Measurements from ENCODE around the gene CEP290. TPM values are rescaled to one million over a fixed set of nuclear protein-coding genes. Genes with fewer than 3 reads are reported as not detected.
"Not testable (repeated sequence)": the region's sequence is repeated elsewhere in the genome, so short reads cannot be mapped to it uniquely, and the experiment has no call there.

Gene CEP290
- polyA plus RNA-seq, 4 donors = 23.5 to 33.6 (median 26.2) TPM

DNA sequence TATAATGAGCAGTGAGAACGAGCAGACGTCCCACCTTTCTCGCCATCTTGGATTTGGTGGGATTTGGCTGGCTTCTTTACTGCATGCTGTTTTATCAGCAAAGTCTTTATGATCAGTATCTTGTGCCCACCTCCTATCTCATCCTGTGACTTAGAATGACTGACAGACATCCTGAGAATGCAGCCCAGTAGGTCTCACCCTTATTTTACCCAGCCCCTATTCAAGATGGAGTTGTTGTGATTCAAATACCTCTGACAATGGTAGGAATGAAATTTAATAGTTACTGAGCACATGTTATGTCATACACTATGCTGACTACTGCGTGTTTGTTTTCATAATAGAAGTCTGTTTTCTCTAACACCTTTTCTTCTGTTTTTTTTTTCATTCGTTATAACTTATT is 2.1 kb upstream of the CEP290 start:
- no peak for DNase-seq (ENCODE audit: low read depth in 4 of 4, low spot score in 3 of 4)

GRCh38 chr12:88142610-88142991 is 713 bp upstream of the CEP290 start:
- DNase-seq (ENCODE audit: low read depth in 4 of 4, low spot score in 3 of 4) = no peak

DNA sequence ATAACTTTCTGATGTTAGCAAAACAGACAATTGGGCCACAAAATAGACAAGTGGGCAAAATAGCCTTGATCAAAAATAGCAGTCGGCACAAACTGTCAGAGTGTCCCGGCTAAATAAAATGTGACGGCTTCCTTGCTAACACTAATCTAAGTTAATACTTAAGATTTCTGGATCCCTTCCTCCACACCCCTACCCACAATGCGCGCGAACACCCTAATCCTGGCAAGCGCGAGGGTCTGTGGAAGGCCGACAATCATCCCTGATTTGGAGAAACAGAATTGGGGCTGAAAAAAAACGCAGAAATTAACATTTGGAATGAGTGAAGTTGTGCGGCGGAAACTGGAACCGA is 489 bp downstream of the CEP290 start:
- no peak for DNase-seq (ENCODE audit: low read depth in 4 of 4, low spot score in 3 of 4)

GRCh38 chr12:88139711-88140110 is 2.2 kb downstream of the CEP290 start:
- DNase-seq (ENCODE audit: low read depth in 4 of 4, low spot score in 3 of 4) = not testable (repeated sequence)

DNA sequence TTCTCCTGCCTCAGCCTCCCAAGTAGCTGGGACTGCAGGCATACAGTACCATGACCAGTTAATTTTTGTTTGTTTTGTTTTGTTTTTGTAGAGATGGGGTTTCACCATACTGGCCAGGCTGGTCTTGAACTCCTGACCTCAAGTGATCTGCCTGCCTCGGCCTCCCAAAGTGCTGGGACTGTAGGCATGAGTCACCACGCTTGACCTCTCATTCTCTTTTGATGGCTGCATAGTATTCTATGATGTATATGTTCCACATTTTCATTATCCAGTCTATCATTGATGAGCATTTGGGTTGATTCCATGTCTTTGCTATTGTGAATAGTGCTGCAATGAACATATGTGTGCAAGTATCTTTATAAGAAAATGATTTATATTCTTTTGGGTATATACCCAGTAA is 8.7 kb downstream of the CEP290 start:
- DNase-seq (ENCODE audit: low read depth in 4 of 4, low spot score in 3 of 4) = not testable (repeated sequence)

GRCh38 chr12:88132392-88132791 is 9.5 kb downstream of the CEP290 start:
- no peak for DNase-seq (ENCODE audit: low read depth in 4 of 4, low spot score in 3 of 4)

GRCh38 chr12:88127855-88128254 is 14.0 kb downstream of the CEP290 start:
- DNase-seq (ENCODE audit: low read depth in 4 of 4, low spot score in 3 of 4) = no peak

DNA sequence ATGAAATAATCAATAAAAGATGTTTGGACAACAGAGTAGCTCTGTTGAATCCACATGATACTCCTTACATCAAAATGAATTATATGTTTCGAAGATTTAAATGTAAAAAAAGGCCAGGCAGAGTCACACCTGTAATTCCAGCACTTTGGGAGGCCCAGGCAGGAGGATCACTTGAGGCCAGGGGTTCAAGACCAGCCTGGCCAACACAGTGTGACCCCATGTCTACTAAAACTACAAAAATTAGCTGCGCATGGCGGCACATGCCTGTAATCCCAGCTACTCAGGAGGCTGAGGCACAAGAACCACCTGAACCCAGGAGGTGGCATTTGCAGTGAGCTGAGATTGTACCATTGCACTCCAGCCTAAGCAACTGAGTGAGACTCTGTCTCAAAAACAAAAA is 14.8 kb downstream of the CEP290 start:
- no peak for DNase-seq (ENCODE audit: low read depth in 4 of 4, low spot score in 3 of 4)

DNA sequence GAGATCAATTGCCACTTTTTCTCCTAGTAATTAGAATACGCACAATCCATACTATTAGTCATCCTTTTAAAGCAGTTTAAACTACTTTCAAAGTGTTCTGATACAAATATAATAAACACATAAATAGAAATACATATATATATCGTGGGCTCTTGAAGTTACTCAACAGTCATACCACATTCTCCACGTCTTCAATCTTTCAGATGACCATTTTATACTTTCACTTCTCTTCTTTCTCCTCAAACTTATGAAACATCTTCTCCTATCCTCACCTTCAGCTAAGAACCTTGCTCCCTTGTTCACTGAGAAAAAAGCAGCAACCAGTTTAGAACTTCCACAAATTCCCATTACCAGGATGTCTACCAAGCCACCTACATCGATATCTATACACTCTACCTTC is 19.2 kb downstream of the CEP290 start:
- no peak for DNase-seq (ENCODE audit: low read depth in 4 of 4, low spot score in 3 of 4)

GRCh38 chr12:88113871-88114270 is 28.0 kb downstream of the CEP290 start:
- DNase-seq (ENCODE audit: low read depth in 4 of 4, low spot score in 3 of 4) = no peak

- DNase-seq (ENCODE audit: low read depth in 4 of 4, low spot score in 3 of 4) = peak in 3 of 4 donors; percentile 3 to 5 (median 4)
These were observed 30.7 kb downstream of the CEP290 start for GRCh38 chr12:88111074-88111652.

- no peak for DNase-seq (ENCODE audit: low read depth in 4 of 4, low spot score in 3 of 4)
These were observed 33.9 kb downstream of the CEP290 start for GRCh38 chr12:88108021-88108420.

DNA sequence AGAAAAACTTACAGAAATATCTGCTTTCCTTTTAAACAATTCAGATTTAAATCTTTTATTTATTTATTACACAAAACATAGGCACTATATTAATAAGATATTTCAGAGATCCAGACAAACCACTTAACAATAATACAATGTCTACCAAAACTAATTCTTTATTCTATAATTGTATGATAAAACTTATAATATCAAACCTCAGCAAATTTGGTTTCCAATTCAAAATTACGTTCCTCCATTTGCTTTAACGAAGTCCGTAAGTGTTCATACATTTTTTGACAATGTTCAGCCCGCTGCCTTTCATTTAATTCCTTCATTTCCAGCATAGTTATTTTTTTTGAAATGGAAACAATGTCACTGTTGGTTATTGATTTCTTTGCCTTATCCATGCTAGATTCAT is 48.3 kb downstream of the CEP290 start:
- no peak for DNase-seq (ENCODE audit: low read depth in 4 of 4, low spot score in 3 of 4)

DNA sequence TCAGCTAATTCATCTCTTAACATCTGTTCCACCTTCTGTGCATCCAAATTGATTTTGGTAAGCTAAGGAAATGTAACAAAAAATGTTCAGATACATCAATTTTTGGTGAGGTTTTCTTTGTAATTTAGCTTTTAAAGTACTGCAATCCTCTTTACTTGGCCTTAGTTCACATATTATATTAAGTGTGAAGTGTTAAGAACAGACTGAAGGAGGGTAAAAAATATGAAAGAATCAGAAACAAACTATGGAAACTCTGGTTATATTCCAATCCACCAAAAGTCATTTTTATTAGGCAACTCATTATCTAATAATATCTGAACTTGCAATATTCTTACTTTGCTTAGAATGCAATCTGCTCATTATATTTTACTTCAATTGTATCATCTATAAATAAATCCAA is 49.1 kb downstream of the CEP290 start:
- DNase-seq (ENCODE audit: low read depth in 4 of 4, low spot score in 3 of 4) = no peak

GRCh38 chr12:88084210-88084609 is 57.7 kb downstream of the CEP290 start:
- no peak for DNase-seq (ENCODE audit: low read depth in 4 of 4, low spot score in 3 of 4)

GRCh38 chr12:88083634-88084033 is 58.3 kb downstream of the CEP290 start:
- no peak for DNase-seq (ENCODE audit: low read depth in 4 of 4, low spot score in 3 of 4)

DNA sequence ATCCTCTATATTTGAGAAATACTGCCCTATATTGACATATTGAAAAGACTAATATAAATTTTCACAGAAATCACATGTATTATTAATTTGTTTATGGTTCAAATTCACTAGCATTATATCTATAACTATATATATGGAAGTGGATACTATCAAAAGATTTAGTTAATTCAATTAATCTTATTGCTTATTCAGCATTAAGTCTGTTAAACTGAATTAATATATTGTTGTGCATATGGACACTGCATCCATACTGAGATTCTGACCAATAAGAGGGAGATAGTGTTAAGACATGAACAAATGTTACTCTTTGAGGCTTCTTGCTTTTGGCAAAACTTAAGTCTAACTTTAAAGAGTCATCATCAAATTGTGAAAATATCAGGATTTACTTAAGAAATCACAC is 60.6 kb downstream of the CEP290 start:
- DNase-seq (ENCODE audit: low read depth in 4 of 4, low spot score in 3 of 4) = no peak

DNA sequence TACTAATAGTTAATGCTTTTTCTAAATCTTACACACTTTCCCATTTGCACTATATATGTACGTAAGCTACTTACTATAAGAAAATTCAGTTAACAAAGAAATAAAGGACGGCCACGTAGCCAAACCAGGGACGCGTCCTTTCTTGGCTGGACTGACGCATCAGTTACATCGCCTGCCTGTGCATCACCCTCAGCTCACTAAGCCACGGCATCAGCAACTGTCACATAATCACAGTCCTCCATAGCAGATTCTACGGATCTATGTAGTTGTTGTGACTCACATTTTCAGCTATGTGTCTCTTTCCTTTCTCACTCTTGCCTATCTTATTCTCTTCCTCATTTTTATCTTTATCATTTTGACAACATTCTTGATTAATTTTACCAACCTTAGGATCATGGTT is 74.6 kb downstream of the CEP290 start:
- DNase-seq (ENCODE audit: low read depth in 4 of 4, low spot score in 3 of 4) = no peak

GRCh38 chr12:88063375-88063774 is 78.5 kb downstream of the CEP290 start:
- no peak for DNase-seq (ENCODE audit: low read depth in 4 of 4, low spot score in 3 of 4)

GRCh38 chr12:88062474-88062873 is 79.4 kb downstream of the CEP290 start:
- no peak for DNase-seq (ENCODE audit: low read depth in 4 of 4, low spot score in 3 of 4)

GRCh38 chr12:88058719-88059077 is 83.2 kb downstream of the CEP290 start:
- no peak for DNase-seq (ENCODE audit: low read depth in 4 of 4, low spot score in 3 of 4)

GRCh38 chr12:88057994-88058718 is 83.7 kb downstream of the CEP290 start:
- no peak for DNase-seq (ENCODE audit: low read depth in 4 of 4, low spot score in 3 of 4)

GRCh38 chr12:88056571-88056970 is 85.3 kb downstream of the CEP290 start:
- DNase-seq (ENCODE audit: low read depth in 4 of 4, low spot score in 3 of 4) = no peak

Measured in left renal pelvis (tissue), 4 donors.